ENCODE results near the gene MUC5B.
"Not testable (repeated sequence)": the region's sequence is repeated elsewhere in the genome, so short reads cannot be mapped to it uniquely, and the experiment has no call there.

MUC5B gene

DNA sequence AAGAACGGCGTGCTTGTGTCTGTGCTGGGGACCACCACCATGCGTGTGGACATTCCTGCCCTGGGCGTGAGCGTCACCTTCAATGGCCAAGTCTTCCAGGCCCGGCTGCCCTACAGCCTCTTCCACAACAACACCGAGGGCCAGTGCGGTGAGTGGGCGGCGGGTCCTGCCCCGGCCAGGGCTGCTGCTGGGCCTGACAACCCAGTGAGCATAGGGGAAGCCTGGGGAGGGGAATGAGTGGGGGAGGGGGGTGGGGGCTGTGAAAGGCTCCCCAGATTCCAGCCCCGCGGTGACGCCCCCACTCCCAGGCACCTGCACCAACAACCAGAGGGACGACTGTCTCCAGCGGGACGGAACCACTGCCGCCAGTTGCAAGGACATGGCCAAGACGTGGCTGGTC is 31.9 kb downstream of the MUC5B start:
- DNase-seq, result no peak

DNA sequence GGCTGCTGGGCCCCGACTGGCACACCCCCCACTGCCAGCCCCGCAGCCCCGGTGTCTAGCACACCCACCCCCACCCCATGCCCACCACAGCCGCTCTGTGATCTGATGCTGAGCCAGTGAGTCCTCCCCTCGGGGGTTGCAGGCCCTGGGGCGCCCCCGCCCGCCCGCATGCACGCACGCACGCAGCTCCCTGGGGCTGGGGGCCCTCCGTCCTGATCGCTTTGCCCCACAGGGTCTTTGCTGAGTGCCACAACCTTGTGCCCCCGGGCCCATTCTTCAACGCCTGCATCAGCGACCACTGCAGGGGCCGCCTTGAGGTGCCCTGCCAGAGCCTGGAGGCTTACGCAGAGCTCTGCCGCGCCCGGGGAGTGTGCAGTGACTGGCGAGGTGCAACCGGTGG is 32.3 kb downstream of the MUC5B start:
- no peak for DNase-seq

DNA sequence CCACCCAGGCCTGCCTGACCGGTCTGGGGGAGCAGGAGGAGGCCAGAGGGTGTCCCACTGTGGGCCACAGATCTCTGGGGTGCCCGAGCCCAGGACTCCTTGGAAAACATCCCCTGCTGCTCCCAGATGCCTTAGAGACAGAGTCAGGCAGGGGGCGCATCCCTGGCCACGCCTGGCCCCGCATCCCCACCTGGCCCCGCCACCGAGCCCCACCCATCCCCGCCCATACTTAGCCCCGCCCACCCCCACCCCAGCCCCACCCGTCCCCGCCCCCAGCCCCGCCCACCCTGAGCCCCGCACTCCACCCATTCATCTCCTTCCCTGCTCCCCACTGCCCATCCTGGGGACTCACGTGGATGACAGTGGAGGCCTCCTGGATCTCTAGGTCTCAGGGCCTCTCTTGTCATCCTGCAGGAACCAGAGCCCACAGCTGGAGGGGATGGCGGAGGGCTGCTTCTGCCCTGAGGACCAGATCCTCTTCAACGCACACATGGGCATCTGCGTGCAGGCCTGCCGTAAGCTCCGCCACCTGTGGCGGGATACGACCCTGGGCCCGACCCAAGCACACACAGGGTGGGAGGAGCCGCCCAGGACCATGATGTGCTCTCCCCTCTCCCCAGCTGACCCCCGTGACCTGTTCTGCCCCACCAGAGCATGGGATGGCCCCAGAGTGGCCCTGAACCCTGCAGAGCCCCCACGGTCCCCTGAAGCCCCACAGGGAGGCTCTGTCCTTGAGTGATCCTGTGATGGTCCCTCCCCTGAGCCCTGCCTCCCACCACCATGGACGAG is 33.6 kb downstream of the MUC5B start:
- no peak for DNase-seq

DNA sequence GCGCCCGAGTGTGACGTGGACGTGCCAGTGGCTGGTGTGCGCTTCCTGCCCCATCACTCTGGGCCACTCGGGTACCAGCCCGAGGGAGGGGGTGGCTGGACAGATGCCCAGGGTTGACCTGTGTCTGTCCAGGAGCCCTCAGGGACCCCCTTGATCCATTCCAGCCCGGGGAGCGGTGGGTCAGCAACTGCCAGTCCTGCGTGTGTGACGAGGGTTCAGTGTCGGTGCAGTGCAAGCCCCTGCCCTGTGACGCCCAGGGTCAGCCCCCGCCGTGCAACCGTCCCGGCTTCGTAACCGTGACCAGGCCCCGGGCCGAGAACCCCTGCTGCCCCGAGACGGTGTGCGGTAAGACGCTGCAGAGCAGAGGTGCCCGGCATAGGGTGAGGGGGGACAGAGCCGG is 34.5 kb downstream of the MUC5B start:
- no peak for DNase-seq

DNA sequence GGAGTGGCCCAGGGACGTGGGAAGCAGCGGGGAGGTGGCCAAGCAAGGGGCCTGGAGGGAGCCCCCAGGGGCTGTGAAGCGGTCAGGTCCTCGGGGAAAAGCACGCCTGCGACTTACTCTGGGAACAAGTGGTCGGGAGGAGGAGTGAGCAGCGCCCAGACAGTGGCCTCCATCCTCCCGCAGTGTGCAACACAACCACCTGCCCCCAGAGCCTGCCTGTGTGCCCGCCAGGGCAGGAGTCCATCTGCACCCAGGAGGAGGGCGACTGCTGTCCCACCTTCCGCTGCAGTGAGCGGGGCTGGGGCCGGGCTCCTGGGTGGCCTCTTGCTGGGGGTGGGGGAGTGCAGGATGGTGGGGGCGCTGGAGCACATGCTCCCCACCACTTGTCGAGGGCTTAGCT is 35.0 kb downstream of the MUC5B start:
- no peak for DNase-seq

GRCh38 chr11:1258401-1259075 is 35.7 kb downstream of the MUC5B start:
- no peak for DNase-seq

GRCh38 chr11:1259076-1259461 is 36.2 kb downstream of the MUC5B start:
- no peak for DNase-seq

DNA sequence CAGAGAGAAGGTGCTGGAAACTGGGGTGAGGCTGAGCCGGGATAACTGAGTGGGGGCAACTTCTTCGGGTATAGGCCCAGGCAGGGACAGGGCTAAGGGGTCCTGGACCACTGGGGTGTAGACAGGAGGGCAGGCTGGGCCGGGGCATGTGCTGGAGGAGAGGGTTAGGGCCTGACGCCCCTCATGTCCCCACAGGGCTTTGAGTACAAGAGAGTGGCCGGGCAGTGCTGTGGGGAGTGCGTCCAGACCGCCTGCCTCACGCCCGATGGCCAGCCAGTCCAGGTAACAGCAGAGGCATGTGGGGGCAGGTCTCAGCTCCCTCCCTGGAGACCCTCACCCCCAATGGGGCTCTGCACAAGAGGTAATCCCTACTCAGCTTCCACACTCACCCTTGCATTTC is 36.7 kb downstream of the MUC5B start:
- no peak for DNase-seq

DNA sequence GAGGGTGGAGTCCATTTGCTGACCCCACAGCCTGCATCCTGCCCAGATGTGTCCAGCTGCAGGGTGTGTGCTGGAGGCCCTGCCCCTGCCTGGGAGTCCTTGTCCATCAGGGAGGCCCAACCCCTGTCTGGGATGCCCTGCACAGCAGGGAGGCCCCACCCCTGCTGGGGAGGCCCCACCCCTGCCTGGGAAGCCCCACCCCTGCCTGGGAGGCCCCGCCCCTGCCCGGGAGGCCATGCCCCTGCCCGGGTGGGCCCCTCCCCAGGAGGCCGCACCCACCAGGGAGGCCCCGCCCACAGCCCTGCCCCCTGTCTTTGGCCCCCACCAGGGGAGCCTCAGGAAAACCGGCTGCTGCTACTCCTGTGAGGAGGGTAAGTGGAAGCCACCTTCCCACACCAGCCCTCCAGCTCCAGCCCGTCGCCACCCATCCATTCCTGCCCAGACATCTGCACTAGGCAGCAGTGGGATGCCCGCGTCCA is 37.2 kb downstream of the MUC5B start:
- peak; percentile 48 for DNase-seq

GRCh38 chr11:1260620-1261019 is 37.8 kb downstream of the MUC5B start:
- DNase-seq, result no peak

GRCh38 chr11:1261241-1262071 is 38.6 kb downstream of the MUC5B start:
- no peak for DNase-seq

GRCh38 chr11:1262172-1263006 is 39.5 kb downstream of the MUC5B start:
- DNase-seq, result peak; percentile 89

- peak; percentile 38 for DNase-seq
These were observed 40.1 kb downstream of the MUC5B start for GRCh38 chr11:1263010-1263409.

DNA sequence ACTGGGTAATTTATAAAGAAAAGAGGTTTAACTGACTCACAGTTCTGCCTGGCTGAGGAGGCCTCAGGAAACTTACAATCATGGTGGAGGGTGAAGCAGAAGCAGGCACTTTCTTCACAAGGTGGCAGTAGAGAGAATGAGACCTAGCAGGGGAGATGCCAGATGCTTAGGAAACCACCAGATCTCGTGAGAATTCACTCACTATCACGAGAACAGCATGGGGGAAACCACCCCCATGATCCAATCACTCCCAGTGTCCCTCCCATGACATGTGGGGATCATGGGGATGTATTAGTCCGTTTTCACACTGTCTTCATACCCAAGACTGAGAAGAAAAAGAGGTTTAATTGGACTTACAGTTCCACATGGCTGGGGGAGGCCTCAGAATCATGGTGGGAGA is 41.6 kb downstream of the MUC5B start:
- DNase-seq, result peak; percentile 75

DNA sequence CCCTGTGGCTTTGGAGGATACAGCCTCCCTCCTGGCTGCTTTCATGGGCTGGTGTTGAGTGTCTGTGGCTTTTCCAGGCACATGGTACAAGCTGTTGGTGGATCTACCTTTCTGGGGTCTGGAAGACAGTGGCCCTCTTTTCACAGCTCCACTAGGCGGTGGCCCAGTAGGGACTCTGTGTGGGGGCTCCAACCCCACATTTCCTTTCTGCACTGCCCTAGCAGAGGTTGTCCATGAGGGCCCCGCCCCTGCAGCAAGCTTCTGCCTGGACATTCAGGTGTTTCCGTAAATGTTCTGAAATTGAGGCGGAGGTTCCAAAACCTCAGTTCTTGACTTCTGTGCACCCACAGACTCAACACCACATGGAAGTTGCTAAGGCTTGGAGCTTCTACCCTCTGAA is 42.6 kb downstream of the MUC5B start:
- DNase-seq, result not testable (repeated sequence)

DNA sequence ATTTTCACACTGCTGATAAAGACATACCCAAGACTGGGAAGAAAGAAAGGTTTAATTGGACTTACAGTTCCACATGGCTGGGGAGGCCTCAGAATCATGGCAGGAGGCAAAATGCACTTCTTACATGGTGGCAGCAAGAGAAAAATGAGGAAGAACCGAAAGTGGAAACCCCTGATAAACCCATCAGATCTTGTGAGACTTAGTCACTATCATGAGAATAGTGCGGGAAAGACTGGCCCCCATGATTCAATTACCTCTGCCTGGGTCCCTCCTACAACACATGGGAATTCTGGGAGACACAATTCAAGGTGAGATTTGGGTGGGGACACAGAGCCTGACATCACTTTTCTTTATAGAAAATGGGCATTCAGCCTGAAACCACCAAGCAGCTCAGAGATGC is 44.1 kb downstream of the MUC5B start:
- DNase-seq, result not testable (repeated sequence)

DNA sequence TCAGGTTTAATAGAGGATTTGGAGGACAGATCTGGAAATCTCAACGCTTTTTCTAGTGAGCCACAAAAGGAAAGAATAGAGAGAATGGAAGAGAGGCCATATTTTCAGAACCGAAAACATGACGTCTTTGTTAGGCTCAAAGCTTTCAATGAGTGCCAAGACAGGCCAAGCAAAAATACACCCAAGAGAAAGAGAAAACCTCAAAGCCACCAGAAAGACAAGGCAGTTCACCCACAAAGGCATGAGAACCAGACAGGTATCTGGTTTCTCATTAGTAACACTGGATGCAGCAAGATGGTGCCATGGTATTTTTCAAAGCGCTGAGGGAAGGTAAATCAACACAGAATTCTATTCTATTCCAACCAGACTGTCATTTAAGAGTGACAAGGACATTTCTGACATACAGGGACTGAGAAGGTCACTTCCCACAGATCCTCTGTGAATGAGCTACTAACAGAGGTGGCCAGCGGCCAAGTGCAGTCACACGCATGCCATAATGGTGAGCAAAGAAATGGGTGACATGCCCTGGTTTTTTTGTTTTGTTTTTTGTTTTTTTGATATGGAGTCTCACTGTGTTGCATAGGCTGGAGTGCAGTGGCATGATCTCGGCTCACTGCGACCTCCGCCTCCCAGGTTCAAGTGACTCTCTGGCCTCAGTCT is 44.7 kb downstream of the MUC5B start:
- no peak for DNase-seq

DNA sequence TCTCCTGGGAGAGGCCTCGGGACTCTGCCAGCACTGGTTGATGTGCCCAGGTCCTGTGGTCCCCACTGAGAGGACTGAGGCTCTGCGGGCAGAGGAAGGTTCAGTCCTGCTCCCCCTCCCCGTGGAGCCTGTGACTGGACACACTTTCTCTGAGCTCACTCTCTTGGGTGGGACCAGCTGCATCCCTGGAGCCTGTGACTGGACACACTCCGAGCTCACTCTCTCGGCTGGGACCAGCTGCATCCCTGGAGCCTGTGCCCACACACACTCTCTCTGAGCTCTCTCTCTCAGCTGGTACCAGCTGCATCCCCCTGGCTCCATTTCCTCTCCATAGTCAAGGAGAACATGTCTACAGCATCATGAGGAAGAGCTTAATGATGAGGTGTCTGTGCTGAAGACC is 47.1 kb downstream of the MUC5B start:
- no peak for DNase-seq

DNA sequence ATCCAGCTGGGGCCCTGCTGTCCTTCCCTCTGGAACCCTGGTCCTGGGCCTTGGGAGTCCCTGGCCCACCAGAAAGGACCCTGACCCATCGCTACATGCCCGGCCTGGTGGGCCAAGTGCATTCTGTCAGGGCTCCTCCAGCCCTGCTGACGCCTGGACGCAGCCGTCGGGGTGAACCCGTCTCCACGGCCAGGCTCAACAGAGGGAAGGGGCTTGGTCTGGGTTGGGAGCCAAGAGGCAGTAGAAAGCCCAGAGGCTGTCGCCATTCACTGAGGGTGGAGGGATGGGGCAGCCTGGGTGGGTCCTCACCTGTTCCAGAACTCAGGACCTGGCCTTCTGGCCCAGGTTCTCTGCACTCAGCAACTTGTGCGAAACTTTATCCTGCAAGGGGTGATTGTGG is 47.6 kb downstream of the MUC5B start:
- no peak for DNase-seq

DNA sequence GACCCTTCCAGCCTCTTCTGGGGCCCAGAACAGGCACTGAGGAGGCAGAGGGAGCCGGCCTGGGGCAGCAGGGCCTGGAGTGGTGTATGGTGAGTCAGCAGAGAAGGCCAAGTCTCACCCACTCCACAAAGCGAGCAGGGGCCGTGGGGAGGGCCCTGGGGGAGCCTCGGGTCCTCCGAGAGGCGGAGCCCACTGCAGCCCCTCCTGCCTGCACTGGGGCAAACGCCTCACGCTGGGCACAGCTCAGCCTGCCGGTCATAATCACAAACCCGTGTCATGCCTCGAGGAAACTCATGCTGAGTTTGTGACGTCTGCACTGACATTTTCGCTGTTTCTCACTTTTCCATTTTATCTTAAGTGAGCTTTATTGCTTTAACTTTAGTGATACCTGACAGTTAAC is 48.1 kb downstream of the MUC5B start:
- no peak for DNase-seq

DNA sequence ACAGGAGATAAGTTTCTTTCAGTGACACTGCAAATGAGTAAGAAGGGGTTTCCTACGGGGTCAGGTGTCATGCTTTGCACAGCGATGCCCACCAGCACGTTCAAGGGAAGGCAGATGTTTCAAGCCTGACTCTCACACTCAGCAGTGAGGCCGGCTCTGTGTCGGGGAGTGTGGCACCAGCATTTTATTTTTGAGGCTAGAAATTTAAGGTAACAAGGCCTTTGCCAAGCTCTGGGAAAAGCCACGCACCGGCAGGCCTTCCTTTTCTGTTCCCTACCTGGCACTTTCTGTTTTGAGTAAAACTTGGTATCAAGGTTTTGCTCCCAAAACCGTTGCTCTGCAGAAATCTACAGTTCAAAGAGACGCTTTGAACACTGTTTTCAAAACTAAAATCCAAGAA is 48.5 kb downstream of the MUC5B start:
- DNase-seq, result no peak

DNA sequence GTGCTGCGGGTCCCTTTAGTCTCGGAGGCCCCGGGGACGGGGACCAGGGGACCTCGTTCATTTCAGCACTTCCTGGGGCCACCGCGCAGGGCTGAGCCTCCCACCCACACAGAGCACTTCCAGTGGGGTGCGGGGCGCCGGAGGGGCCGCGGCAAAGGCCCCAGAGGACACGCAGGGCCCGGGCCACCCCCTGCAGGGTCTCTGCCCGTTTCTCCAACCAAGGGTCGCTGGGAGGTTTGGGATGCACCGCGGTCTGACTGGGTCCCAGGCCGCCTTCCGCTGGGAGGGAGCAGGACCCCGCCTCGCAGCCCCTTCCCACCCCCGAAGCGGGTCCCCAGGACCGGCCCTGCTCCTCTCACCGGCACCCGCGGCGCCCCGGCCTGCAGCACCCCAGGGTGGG is 49.1 kb downstream of the MUC5B start:
- DNase-seq, result no peak
